ENCODE data around the gene RTCB.

DNA sequence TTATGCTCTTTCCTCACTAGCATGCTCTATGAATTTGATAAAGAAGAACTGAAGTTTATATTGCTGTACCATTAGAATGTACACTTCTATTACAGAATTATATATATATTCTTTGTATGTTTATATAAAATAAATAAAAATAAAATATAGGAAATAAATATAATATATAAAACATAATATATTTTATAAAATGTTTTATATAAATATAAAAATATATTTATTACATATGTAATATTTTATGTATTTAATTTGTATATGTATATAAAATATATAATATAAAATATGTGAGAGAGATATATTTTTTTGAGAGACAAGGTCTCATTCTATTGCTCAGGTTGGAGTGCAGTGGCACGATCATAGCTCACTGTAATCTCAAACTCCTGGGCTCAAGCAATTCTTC, 18.3 kb upstream of the RTCB start:
- TF ChIP-seq EP300 (IDR thresholded peaks at IDR 0.05; ENCODE audit: low read depth), result no peak
- TF ChIP-seq, protein P1, sequence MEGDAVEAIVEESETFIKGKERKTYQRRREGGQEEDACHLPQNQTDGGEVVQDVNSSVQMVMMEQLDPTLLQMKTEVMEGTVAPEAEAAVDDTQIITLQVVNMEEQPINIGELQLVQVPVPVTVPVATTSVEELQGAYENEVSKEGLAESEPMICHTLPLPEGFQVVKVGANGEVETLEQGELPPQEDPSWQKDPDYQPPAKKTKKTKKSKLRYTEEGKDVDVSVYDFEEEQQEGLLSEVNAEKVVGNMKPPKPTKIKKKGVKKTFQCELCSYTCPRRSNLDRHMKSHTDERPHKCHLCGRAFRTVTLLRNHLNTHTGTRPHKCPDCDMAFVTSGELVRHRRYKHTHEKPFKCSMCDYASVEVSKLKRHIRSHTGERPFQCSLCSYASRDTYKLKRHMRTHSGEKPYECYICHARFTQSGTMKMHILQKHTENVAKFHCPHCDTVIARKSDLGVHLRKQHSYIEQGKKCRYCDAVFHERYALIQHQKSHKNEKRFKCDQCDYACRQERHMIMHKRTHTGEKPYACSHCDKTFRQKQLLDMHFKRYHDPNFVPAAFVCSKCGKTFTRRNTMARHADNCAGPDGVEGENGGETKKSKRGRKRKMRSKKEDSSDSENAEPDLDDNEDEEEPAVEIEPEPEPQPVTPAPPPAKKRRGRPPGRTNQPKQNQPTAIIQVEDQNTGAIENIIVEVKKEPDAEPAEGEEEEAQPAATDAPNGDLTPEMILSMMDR (IDR thresholded peaks at IDR 0.05), result no peak
